ENCODE results near the gene CDK19.

GRCh38 chr6:110573136-110573535, 242.1 kb downstream of the CDK19 start:
- TF ChIP-seq CTCF (IDR thresholded peaks at IDR 0.05; ENCODE audit: poor library complexity, severe bottlenecking): no peak
- no peak for TF ChIP-seq POLR2AphosphoS5 (IDR thresholded peaks at IDR 0.05)
- no peak for TF ChIP-seq EP300 (conservative IDR thresholded peaks at IDR 0.05; ENCODE audit: poor library complexity, severe bottlenecking)
- no peak for TF ChIP-seq TAF1 (IDR thresholded peaks at IDR 0.05; ENCODE audit: low read depth)
- TF ChIP-seq EZH2 (IDR thresholded peaks at IDR 0.05; ENCODE audit: borderline replicate concordance, insufficient read depth, low read length, poor library complexity, severe bottlenecking): no peak
- no peak for TF ChIP-seq REST (IDR thresholded peaks at IDR 0.05; ENCODE audit: borderline replicate concordance)
- TF ChIP-seq SMC3 (conservative IDR thresholded peaks at IDR 0.05; ENCODE audit: poor library complexity): no peak
- no peak for TF ChIP-seq RAD21 (conservative IDR thresholded peaks at IDR 0.05)
- no peak for TF ChIP-seq MXI1 (conservative IDR thresholded peaks at IDR 0.05; ENCODE audit: poor library complexity, severe bottlenecking)

Measured in neural cell (in vitro differentiated cells).